Heart left ventricle (tissue), 16 donors: ENCODE data around the gene CECR2. TPM values are rescaled to one million over a fixed set of nuclear protein-coding genes. Genes with fewer than 3 reads are reported as not detected.
A peak's percentile ranks its signal among the peaks of the same experiment; 100 is the strongest.
"Not testable (repeated sequence)": the region's sequence is repeated elsewhere in the genome, so short reads cannot be mapped to it uniquely, and the experiment has no call there.

ENCODE experiments used
- ATAC-seq, 4 donors: fragments of 200-7000 bp; cut with Tn5 transposase; one replicate each; pipeline ENCODE4 v1.9.1; 2020 to 2022; ENCODE audit warnings: moderate library complexity in 4 of 4, mild to moderate bottlenecking in 3 of 4, moderate number of reproducible peaks in 1 of 4
- DNase-seq, 5 donors: peaks; one replicate each; pipeline ENCODE4 v3.0.0-alpha.2; 2020
- H3K27ac ChIP-seq, 12 donors: fragments of 200-600 bp; sonication (generic) in 4 of 12; one replicate each; pipeline versions ENCODE4 v1.5.0 to v1.8.0; 2016 to 2022; ENCODE audit warnings: mild to moderate bottlenecking in 2 of 12
- H3K27me3 ChIP-seq, 9 donors: fragments of 200-600 bp; sonication (generic) in 2 of 9; one replicate each; pipeline versions ENCODE4 v1.5.1 to v1.8.0; 2016 to 2022; ENCODE audit warnings: mild to moderate bottlenecking in 3 of 9
- H3K36me3 ChIP-seq, 9 donors: fragments of 200-600 bp; sonication (generic) in 2 of 9; one replicate each; pipeline versions ENCODE4 v1.5.0 to v1.8.0; 2018 to 2022; ENCODE audit warnings: mild to moderate bottlenecking in 2 of 9
- H3K4me1 ChIP-seq, 12 donors: fragments of 200-600 bp; sonication (generic) in 4 of 12; one replicate each; pipeline versions ENCODE4 v1.5.0 to v1.8.0; 2016 to 2022; ENCODE audit warnings: mild to moderate bottlenecking in 3 of 12
- H3K4me3 ChIP-seq, 12 donors: fragments of 200-600 bp; sonication (generic) in 4 of 12; one replicate each; pipeline versions ENCODE4 v1.5.0 to v1.8.0; 2017 to 2022; ENCODE audit warnings: mild to moderate bottlenecking in 9 of 12, moderate library complexity in 4 of 12
- H3K9me3 ChIP-seq, 12 donors: fragments of 200-600 bp; sonication (generic) in 4 of 12; one replicate each; pipeline versions ENCODE4 v1.5.0 to v1.8.0; 2016 to 2022; ENCODE audit warnings: mild to moderate bottlenecking in 1 of 12
- POLR2A ChIP-seq, 2 donors: fragments of 450-650 bp; IDR thresholded peaks; one replicate each; pipeline ENCODE4 v1.6.1; 2017; ENCODE audit warnings: antibody characterized with exemption in 2 of 2, mild to moderate bottlenecking in 2 of 2, moderate library complexity in 2 of 2
- WGBS, 4 donors: extraction: QIAGEN DNeasy Blood & Tissue Kit in 2 of 4; methylation state at CpG; one replicate each; pipeline versions ENCODE4 v1.1.5 to v1.1.7; 2013 to 2018; 5-methylcytosine and 5-hydroxymethylcytosine counted together
- intact Hi-C, 10 donors: fragments of 100-400 bp; cut with DNase I; formaldehyde crosslinking; loops; one replicate each; pipeline versions ENCODE4 v1.11.1 to v1.14.2; 2022
- polyA plus RNA-seq, 2 donors: library from polyadenylated mRNA; stranded (reverse); fragments of 200-250 nt; gene quantifications; one replicate each; pipeline ENCODE4 v1.2.3, GENCODE V29; 2013
- total RNA-seq, 9 donors: library from RNA; depleted of rRNA in 2 of 9; stranded (reverse); fragments of >200 nt in 2 of 9; fragmentation: NEBNext Ultra II Directional in 3 of 9; extraction: Animal tissue kit (Norgen Biotek cat#: 25700) in 3 of 9; gene quantifications; one replicate each; pipeline versions ENCODE4 v1.1.0 to v1.2.4, GENCODE V29; 2016 to 2023
- TF ChIP-seq, protein P1 (sequence below), 12 donors: fragments of 200-600 bp; sonication (generic) in 4 of 12; IDR thresholded peaks; one replicate each; pipeline versions ENCODE4 v1.5.0 to v1.8.0; 2018 to 2022; ENCODE audit warnings: antibody characterized with exemption in 12 of 12, mild to moderate bottlenecking in 5 of 12
- donor health status: ischemic (EF 13 %, LVEDD 7.1; RV severe dilation, severe dysfunction).
- donor health status: healthy with polysubstance abuse.
- donor health status: DM: no; HTN: yes; CAD: no.
- donor health status: DM: no; HTN: no; CAD: no.
- donor health status: ischemic (EF 25% LVEDD 6.9; RV normal size, moderate dysfunction).
- donor health status: ischemic (EF 25% LVEDD 5.7; RV mildly dilated, moderate dysfunction).
- donor health status: healthy.
- donor health status: DM: yes; HTN: yes; CAD: no.
- donor health status: ischemic (EF 35%, LVEDD 5.7; RV mildly dilated, moderate dysfunction).
- donor health status: nonischemic (EF 11% LVEDD 7.7; RV severe dilation, severe dysfunction).
- donor health status: DM: yes; HTN: yes; CAD: no.
- donor health status: PGD.
- donor health status: ischemic (EF 29% LVEDD 5.4; RV normal size, mild dysfunction).
- donor health status: nonischemic (EF 23%, LVEDD 6.1; RV moderate dilation, normal function).

The CECR2 gene
- total and polyA plus RNA-seq, 11 donors: 3.8 to 11.6 (median 6.8) TPM

DNA sequence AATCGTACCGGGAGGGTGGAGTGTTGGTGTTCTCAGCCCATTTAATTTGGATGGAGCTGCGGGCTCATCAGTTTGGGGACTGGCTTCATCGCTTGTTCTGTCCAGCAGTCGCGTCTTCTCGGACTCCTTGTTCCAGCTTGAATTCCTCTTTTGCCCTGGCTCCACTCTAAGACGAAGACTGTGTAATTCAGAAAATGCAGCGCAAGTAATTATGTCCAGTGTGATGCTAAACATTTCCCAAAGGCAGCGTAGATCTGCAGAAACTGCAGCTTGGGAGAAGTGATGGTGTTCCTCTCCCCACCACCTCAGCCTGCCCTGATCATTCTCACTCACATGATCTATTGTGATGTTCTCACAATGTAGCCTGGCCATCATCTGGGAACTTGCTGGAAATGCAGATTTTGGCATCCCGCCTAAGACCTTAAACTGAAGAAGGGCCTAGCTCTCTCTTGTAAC lies 194.7 kb downstream of the CECR2 start:
- intact Hi-C loops: loop anchor here in 5 of 10 donors (1.0 to 10.0 kb wide), 6 partner anchors 7 to 221 kb away; partner anchors contain the start of genes BCL2L13 (in 2 of the 5) and ATP6V1E1 (in 1 of the 5)
- WGBS, 4 donors: 61 to 73% (median 68%) methylated on average over 11 of the region's 11 CpGs
- DNase-seq (peak in 1 of 5 donors; percentile 32), ATAC-seq (peak; percentile 15 to 44 (median 34))
- Histone ChIP-seq H3K4me3 (peak overlapping the region in 6 of 12 donors; percentile 9 to 38 (median 28)), H3K36me3 (no peaks in the 10 kb centered on the region), H3K27me3 (no peaks in the 10 kb centered on the region), H3K27ac (peak overlapping the region; percentile 66 to 94 (median 87)), H3K9me3 (no peaks in the 10 kb centered on the region), H3K4me1 (peaks cover 4 to 30% (median 24%) of the 10 kb centered on the region in 12 donors)
- peak in 1 of 2 donors; percentile 33 for TF ChIP-seq POLR2A (IDR thresholded peaks at IDR 0.05)
- TF ChIP-seq, protein P1, sequence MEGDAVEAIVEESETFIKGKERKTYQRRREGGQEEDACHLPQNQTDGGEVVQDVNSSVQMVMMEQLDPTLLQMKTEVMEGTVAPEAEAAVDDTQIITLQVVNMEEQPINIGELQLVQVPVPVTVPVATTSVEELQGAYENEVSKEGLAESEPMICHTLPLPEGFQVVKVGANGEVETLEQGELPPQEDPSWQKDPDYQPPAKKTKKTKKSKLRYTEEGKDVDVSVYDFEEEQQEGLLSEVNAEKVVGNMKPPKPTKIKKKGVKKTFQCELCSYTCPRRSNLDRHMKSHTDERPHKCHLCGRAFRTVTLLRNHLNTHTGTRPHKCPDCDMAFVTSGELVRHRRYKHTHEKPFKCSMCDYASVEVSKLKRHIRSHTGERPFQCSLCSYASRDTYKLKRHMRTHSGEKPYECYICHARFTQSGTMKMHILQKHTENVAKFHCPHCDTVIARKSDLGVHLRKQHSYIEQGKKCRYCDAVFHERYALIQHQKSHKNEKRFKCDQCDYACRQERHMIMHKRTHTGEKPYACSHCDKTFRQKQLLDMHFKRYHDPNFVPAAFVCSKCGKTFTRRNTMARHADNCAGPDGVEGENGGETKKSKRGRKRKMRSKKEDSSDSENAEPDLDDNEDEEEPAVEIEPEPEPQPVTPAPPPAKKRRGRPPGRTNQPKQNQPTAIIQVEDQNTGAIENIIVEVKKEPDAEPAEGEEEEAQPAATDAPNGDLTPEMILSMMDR (IDR thresholded peaks at IDR 0.05): peak in 1 of 12 donors; percentile 8

DNA sequence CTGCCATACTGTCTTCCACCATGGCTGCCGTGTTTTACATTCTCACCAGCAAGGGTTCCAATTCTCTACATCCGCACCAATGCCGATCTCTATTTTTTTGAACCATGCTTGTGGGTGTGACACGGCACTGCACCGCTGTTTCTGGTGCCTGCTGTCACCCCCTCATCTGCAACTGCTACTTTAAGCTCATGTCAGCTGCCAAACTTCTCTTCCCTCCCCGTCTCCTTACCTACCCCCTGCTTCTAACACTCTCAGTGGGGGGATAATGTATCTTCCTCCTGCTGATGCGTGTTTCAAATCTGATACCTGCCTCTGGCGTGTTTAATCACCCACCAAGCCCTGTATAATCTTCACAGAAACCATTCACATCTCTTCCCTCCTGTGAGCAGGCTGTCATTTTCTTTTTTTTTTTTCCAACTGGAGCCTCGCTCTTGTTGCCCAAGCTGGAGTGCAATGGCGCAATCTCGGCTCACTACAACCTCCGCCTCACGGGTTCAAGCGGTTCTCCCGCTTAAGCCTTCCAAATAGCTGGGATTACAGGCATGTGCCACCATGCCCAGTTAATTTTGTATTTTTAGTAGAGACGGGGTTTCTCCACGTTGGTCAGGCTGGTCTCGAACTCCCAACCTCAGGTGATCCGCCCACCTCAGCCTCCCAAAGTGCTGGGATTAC lies 196.9 kb downstream of the CECR2 start:
- H3K36me3 ChIP-seq, DNase-seq, H3K9me3 ChIP-seq, H3K4me3 ChIP-seq, ATAC-seq, H3K27me3 ChIP-seq: not testable (repeated sequence)
- 87 to 89% (median 88%) methylated on average over 19 of the region's 19 CpGs for WGBS, 4 donors
- H3K27ac ChIP-seq: peak overlapping the region in 5 of 12 donors; percentile 5 to 94 (median 91)
- peaks cover 12 to 49% (median 35%) of the 10 kb centered on the region in 12 donors for H3K4me1 ChIP-seq
- intact Hi-C loops: loop anchor here in 4 of 10 donors (5.0 to 10.0 kb wide), 4 partner anchors 59 to 219 kb away; partner anchors contain the start of genes BCL2L13 (in 2 of the 4) and ATP6V1E1 (in 1 of the 4)

DNA sequence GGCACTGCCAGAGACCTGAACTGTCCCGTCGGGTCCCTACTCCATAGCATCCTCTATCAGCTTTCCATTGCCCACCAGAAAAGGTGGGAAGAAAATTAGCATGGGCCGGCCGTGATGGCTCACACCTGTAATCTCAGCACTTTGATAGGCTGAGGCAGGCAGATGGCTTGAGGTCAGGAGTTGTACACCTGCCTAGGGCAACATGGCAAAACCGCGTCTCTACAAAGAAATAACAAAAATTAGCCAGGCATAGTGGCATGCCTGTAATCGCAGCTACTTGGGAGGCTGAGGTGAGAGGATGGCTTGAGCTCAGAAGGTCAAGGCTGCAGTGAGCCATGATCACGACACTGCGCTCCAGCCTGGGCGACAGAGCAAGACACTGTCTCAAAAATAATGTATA lies 197.5 kb downstream of the CECR2 start:
- intact Hi-C loops: loop anchor here in 4 of 10 donors (5.0 to 10.0 kb wide), 4 partner anchors 58 to 218 kb away; partner anchors contain the start of genes BCL2L13 (in 2 of the 4) and ATP6V1E1 (in 1 of the 4)
- Histone ChIP-seq H3K36me3 (no peaks in the 10 kb centered on the region), H3K27me3 (no peaks in the 10 kb centered on the region), H3K4me3 (no peak overlapping the region), H3K4me1 (peaks cover 14 to 55% (median 41%) of the 10 kb centered on the region in 12 donors), H3K9me3 (no peaks in the 10 kb centered on the region), H3K27ac (peak overlapping the region in 4 of 12 donors; percentile 15 to 94 (median 91))
- WGBS, 4 donors: 82 to 92% (median 85%) methylated on average over 10 of the region's 10 CpGs
- ATAC-seq: no peak
- DNase-seq: no peak
- TF ChIP-seq, protein P1 (IDR thresholded peaks at IDR 0.05): no peak
- TF ChIP-seq POLR2A (IDR thresholded peaks at IDR 0.05): no peak

GRCh38 chr22:17569971-17570511 lies 200.8 kb downstream of the CECR2 start:
- Histone ChIP-seq H3K27me3 (no peaks in the 10 kb centered on the region), H3K27ac (peak overlapping the region; percentile 81 to 98 (median 90)), H3K4me3 (peak overlapping the region in 4 of 12 donors; percentile 6 to 49 (median 36)), H3K9me3 (no peaks in the 10 kb centered on the region), H3K4me1 (peaks cover 13 to 40% (median 23%) of the 10 kb centered on the region in 12 donors), H3K36me3 (no peaks in the 10 kb centered on the region)
- intact Hi-C loops: loop anchor here in 6 of 10 donors (2.0 to 10.0 kb wide), 6 partner anchors 55 to 215 kb away; partner anchors contain the start of genes BCL2L13 (in 4 of the 6) and ATP6V1E1 (in 2 of the 6)
- 21 to 36% (median 29%) methylated on average over 5 to 8 of the region's 8 CpGs for WGBS, 4 donors
- DNase-seq (peak in 1 of 5 donors; percentile 40), ATAC-seq (peak; percentile 22 to 44 (median 34))
- peak in 1 of 2 donors; percentile 32 for TF ChIP-seq POLR2A (IDR thresholded peaks at IDR 0.05)
- TF ChIP-seq, protein P1 (IDR thresholded peaks at IDR 0.05): no peak
